GM10847 (cell line): ENCODE data around the gene AIRE.

Experiments
- POLR2A ChIP-seq: IDR thresholded peaks from 2 replicates; pipeline ENCODE4 v1.6.1; 2011; ENCODE audit not compliant: insufficient read length; ENCODE audit errors: extremely low read depth

The AIRE gene

DNA sequence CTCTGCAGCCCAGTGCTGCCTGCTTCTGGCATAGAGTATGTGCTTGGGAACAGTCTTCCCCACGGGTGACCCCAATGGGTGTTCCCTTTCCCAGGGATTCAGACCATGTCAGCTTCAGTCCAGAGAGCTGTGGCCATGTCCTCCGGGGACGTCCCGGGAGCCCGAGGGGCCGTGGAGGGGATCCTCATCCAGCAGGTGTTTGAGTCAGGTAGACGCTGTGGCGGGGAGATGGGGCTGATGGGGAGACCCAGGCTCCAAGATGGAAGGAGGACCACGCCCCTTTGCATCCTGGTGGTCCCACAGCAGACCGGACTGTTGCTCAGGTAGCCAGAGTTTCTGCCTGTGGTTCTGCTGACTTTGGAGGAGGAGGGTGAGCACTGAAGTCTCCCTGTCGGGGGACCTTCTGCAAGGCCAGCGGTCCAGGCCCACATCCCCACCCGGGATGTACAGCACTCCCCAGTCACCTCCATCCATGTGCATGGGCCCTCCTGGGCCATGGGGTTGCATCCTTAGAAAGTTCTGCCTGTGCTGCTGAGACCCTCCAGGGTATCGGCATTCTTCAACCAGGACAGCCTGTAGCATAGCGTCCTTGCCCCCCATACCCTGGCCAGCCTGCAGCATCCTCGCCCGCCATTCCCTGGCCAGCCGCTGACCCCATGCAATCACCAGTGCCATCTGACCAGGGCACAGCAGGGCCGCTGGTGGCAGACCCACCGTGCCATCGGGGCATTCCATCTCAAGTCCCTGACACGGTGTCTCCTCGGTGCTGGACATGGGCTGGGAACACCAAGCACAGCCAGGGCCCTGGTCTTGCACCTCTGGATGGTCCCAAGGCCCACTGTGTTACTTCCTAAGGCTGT lies 2.8 kb downstream of the AIRE start:
- no peak for TF ChIP-seq POLR2A

DNA sequence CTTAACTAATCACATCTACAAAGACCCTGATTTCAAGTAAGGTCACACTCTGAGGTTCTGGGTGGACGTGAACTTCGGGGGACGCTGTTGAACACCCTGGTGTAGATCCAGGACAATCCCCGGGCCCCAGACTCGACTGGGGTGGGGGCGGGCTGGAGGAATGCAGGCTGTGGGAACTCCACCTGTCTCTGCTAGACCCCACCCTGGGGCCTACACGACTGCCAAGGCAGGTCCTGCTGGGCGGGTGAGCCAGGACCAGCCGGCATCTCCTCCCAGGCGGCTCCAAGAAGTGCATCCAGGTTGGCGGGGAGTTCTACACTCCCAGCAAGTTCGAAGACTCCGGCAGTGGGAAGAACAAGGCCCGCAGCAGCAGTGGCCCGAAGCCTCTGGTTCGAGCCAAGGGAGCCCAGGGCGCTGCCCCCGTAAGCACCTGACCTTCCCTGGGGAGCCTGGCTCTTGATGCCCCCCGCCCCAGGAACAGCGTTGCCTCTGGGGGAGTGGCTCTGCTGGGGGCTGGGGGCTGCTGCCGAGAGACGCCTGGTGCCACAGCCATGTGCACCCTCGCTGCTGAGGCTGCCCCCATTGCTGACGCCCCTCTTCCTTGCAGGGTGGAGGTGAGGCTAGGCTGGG lies 3.8 kb downstream of the AIRE start:
- TF ChIP-seq POLR2A: no peak

DNA sequence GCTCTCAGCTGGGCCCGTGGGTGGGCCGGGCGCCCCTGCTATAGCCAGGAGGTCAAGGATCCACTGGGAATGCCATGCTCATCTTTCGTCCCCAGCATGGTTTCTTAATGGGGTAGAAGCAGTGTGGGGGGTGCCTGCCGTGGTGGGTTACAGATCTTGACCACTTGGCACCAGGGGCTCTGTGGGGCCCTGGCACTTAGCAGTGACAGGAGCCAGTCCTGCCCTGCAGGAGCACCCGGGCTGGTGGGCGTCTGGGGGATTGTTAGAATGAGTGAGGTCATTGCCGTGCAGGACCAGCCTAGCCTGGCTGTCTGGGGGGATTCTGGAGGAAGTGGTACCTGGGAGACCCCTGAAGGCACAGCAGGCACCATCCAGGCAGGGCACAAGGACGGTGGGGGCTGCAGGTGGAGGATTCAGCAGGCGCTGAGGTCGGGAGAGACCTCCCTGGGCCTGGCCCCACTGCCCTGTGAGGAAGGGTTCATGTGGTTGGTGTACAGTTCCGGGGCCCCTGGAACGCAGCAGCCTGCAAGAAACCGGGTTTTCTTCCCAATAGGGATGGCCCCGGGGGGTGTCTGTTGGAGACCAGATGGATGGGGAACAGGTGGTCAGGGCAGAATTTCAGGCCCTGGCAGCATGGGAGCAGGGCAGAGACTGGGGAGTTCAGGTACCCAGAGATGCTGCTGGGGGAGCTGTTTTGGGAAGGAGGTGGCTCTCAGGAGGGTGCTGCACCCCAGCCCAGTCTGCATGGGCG lies 4.8 kb downstream of the AIRE start:
- no peak for TF ChIP-seq POLR2A

DNA sequence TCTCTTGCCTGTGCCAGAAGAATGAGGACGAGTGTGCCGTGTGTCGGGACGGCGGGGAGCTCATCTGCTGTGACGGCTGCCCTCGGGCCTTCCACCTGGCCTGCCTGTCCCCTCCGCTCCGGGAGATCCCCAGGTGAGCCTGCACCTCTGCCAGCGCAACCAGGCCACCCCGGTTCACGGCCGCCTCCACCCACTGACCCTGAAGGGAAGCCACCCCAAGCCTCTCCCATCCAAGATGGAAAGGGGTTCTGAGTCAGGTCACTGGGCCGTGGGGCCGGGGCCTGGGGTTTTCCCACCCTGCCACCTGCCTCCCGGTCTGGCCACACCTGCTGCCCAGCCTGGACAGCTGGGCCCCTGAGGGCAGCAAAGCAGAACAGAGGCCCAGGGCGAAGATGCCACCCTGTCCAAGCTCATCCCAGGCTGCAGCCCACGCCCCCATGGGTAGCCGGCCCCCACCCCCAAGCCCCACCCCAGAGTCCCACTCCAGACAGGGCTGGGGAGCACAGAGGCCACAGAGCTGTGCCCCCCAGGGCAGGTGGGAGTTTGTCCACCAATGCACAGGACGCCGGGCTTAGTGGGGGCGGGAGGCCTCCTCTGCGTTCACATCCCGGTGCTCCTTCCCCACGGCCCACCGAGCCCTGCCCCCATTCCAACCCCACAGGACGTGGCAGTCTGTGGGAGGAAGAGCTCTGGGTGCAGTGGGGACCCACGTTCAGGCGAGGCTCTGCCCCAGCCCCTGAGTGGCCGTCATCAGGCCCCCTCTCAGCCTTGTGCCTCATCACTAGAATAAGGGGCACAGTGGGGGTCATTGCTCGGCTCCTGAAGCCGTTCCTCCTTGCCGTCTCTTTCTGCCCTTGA lies 5.6 kb downstream of the AIRE start:
- TF ChIP-seq POLR2A: no peak

DNA sequence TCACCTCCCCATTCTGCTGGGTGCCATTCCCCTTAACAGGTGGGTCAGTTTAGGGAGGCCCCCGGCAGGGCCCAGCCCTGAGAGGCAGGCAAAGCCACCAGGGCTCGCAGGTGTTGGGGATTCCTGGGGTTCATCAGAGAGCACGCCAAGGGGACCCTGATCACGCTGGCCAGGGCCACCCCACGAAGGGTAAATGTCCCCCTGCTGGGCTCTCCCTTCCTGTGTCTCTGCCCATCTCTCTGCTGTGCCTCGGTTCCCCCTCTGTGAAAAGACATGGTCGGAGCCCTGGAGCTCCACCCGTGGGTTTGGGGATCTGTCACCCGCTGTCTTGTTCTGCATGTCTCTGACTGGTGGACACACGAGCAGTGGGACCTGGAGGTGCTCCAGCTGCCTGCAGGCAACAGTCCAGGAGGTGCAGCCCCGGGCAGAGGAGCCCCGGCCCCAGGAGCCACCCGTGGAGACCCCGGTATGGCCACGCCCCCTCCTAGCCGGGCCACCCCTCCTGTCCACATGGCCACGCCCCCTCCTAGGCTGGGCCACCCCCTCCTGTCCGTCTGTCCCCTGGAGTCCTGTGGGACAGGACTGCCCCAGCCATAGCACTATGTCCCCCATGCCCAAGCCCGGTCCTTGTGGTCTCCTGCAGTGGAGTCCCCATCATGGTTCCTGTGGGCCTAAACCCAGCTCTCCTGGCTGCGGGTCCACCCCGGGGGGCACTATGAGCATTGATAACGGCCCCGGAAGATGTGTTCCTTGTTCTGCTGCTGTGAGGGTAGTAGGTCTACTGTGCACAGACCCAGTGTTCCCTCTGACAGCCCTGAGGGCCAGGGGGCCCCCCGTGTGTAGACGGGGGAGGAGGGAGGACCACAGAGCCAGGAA lies 6.5 kb downstream of the AIRE start:
- no peak for TF ChIP-seq POLR2A

DNA sequence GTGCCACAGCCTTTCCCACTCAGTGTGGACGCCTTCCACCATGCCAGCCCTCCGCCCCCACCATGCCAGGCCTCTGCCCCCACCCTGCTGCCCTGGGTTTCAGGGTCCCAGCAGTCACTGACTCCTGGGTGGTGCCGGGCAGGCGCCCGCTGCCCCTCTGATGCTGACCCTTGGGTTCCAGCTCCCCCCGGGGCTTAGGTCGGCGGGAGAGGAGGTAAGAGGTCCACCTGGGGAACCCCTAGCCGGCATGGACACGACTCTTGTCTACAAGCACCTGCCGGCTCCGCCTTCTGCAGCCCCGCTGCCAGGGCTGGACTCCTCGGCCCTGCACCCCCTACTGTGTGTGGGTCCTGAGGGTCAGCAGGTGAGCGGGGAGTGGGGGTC lies 7.1 kb downstream of the AIRE start:
- no peak for TF ChIP-seq POLR2A

DNA sequence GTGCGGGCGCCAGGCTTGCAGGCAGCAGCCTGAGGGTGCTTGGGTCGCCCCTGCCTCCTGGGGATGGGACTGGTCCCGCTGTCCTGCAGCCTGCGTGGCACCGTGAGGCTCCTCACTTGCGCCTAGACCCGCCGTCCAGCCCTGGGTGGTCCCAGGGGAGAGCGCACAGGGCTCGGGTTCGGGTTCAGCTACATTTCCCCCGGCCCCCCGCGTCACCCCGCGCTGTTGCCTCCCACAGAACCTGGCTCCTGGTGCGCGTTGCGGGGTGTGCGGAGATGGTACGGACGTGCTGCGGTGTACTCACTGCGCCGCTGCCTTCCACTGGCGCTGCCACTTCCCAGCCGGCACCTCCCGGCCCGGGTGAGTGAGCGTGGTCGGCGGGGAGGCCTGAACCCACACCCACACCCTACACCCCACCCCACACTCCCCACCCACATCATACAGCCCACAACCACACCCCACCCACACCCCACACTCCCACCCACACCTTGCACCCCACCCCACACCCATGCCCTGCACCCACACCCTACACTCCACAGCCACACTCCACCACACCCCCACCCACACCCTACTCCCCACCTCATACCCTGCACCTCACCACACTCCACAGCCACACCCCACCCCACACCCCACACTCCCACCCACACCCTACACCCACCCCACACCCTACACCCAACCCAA lies 8.0 kb downstream of the AIRE start:
- no peak for TF ChIP-seq POLR2A

DNA sequence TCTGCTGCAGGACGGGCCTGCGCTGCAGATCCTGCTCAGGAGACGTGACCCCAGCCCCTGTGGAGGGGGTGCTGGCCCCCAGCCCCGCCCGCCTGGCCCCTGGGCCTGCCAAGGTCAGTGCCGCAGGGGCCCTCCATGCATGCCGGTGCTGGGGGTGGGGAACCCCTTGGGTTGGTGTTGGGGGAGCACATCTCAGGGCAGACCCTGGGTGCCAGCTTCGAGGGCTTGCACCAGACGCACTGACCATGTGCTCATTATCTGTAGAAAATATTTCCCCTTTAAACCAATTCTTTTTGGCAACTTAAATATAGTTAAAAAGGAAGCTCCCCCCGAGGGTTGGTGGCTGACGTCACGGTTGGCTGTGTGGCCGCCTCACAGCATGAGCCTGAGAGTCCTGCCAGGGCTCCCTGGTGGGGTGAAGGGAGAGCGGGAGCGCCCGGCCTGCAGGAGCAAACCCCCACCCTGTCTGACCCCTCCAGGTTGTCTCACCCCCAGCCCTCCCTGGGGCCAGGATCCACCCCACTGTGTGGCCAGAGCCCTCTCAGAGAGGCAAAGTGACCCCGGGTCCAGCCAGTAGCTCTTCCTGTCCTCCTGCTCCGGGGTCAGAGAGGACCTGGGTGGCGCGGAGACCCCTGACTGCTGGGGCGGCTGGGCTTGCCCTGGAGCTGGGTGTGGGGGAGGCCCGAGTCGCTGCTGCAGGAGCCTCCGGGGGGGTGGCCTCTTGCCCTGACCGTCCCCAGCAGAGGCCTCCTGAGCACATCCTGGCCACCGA lies 8.9 kb downstream of the AIRE start:
- no peak for TF ChIP-seq POLR2A

DNA sequence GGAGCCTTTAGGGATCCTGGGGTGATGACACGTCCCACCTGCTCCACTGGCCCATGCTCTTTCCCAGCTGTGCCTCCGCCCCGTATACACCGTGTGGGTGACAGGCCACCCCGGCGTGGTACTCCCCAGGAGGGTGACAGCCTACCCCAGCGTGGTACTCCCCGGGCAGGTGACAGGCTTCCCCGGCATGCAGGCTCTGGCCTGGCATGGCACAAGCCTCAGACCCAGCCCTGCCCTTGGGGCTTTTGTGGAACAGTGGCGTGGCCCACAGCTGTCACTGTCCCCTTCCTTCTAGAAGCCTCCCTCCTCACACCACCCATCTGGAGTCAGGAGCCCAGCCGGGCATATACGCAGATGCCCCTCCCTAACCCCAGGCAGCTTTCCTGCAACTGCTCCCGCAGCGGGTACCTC lies 9.5 kb downstream of the AIRE start:
- TF ChIP-seq POLR2A: no peak

DNA sequence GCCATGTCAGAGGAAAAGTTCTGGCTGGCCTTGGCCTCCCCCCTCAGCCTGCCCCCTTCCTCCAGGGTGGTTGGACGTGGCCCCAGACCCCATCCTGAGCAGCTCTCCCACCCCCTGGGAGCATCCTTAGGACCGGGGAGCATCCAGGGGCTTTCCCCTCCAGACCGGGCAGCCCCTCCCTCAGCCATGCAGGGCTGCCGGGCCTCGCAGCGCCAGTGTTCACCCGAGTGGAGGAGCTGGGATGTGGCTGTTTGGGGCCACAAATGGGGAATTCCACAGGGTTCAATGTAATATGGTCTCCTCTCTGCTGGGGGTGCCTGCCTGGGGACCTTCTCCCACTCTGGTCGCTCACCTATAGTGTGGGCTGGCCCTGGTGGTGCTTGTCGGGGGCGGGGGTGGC lies 10.0 kb downstream of the AIRE start:
- no peak for TF ChIP-seq POLR2A

DNA sequence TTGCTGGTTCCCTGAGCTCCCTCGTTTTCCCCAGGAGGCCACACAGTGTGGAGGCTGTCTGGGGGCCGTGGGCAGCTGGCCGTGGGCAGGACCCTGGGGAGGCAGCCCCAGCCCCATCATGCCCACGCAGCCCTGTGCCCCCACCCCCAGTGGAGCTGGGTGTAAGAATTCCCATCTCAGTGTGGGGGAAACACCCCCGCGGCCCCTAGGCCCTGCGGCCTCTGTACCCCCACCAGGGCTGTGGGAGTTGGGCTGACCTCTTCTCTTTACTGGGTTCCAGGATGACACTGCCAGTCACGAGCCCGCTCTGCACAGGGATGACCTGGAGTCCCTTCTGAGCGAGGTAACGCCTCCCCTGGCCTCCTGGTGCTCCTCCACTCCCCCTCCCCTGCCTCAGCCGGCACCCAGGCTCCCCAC lies 10.4 kb downstream of the AIRE start:
- no peak for TF ChIP-seq POLR2A

DNA sequence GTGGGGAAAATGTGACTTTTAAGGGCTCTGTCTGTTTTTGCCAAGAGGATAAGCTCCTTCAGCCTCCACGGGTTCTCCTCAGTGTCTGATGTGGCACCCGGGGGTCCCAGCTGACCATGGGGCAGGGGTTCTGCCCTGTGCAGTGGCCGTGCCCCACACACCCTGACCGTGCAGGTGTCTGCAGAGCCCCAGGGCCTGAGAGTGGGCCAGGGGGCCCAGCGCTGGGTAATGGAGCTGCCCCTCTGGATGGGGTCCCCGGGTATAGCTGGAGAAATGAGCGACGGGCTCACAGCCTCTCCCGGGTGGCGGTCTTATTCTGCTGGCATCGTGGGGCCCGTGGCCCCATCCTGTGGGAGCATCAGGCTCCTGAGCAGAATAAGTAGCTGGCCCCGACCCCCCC lies 11.2 kb downstream of the AIRE start:
- TF ChIP-seq POLR2A: no peak
